Progenitor cell of endocrine pancreas (in vitro differentiated cells): ENCODE data around the gene TANK. TPM values are rescaled to one million over a fixed set of nuclear protein-coding genes. Genes with fewer than 3 reads are reported as not detected.
A peak's percentile ranks its signal among the peaks of the same experiment; 100 is the strongest.

Source experiments
- DNase-seq: peaks from one replicate; pipeline ENCODE4 v3.0.0; 2021; ENCODE audit warnings: low spot score; ENCODE audit not compliant: unreplicated experiment
- H3K27ac Mint-ChIP-seq: 2 replicates; pipeline ENCODE4 v1.8.0; 2021; ENCODE audit warnings: mild to moderate bottlenecking, moderate library complexity, mixed read lengths
- H3K27me3 Mint-ChIP-seq: 2 replicates; pipeline ENCODE4 v1.8.0; 2021; ENCODE audit warnings: mixed read lengths
- H3K36me3 Mint-ChIP-seq: 2 replicates; pipeline ENCODE4 v1.8.0; 2022; ENCODE audit warnings: mixed read lengths; ENCODE audit not compliant: insufficient read depth
- H3K4me1 Mint-ChIP-seq: 2 replicates; pipeline ENCODE4 v1.8.0; 2021; ENCODE audit warnings: low read depth, mixed read lengths
- H3K4me3 Mint-ChIP-seq: 2 replicates; pipeline ENCODE4 v1.8.0; 2021; ENCODE audit warnings: low read depth, mild to moderate bottlenecking, moderate library complexity, mixed read lengths
- H3K9me3 Mint-ChIP-seq: 2 replicates; pipeline ENCODE4 v1.8.0; 2021; ENCODE audit warnings: low read depth, mixed read lengths
- CTCF ChIP-seq: fragments of 200-600 bp; sonication (generic); IDR thresholded peaks from one replicate; pipeline ENCODE4 v1.5.0; 2021; ENCODE audit warnings: antibody characterized with exemption, mild to moderate bottlenecking; ENCODE audit not compliant: unreplicated experiment
- total RNA-seq: library from RNA; stranded (reverse); gene quantifications from 2 replicates; pipeline ENCODE4 v1.2.1, GENCODE V29; 2021

The TANK gene
- total RNA-seq, 1 donor from 2014 or later: 33.5 TPM

GRCh38 chr2:161150704-161151103 lies 9.5 kb upstream of the TANK start:
- no peak for DNase-seq
- Mint-ChIP-seq H3K4me1 (no peaks in the 10 kb centered on the region), H3K36me3 (peaks cover 7% of the 10 kb centered on the region), H3K4me3 (no peak overlapping the region), H3K27ac (no peak overlapping the region), H3K27me3 (no peaks in the 10 kb centered on the region), H3K9me3 (peaks cover 43% of the 10 kb centered on the region)
- TF ChIP-seq CTCF: no peak

- no peak for TF ChIP-seq CTCF
- DNase-seq: no peak
- Mint-ChIP-seq H3K27me3 (no peaks in the 10 kb centered on the region), H3K4me3 (no peak overlapping the region), H3K4me1 (no peaks in the 10 kb centered on the region), H3K36me3 (peaks cover 7% of the 10 kb centered on the region), H3K9me3 (peaks cover 41% of the 10 kb centered on the region), H3K27ac (no peak overlapping the region)
Observed at GRCh38 chr2:161152302-161152701, 7.9 kb upstream of the TANK start.

GRCh38 chr2:161158882-161159281 lies 1.3 kb upstream of the TANK start:
- DNase-seq: no peak
- Mint-ChIP-seq H3K4me3 (no peak overlapping the region), H3K27ac (peak overlapping the region; percentile 21), H3K36me3 (peaks cover 3% of the 10 kb centered on the region), H3K4me1 (peaks cover 17% of the 10 kb centered on the region), H3K27me3 (no peaks in the 10 kb centered on the region), H3K9me3 (no peaks in the 10 kb centered on the region)
- no peak for TF ChIP-seq CTCF

GRCh38 chr2:161159456-161160225 lies 587 bp upstream of the TANK start:
- Mint-ChIP-seq H3K4me1 (peaks cover 17% of the 10 kb centered on the region), H3K4me3 (peak overlapping the region; percentile 100), H3K36me3 (peaks cover 3% of the 10 kb centered on the region), H3K27me3 (no peaks in the 10 kb centered on the region), H3K27ac (peak overlapping the region; percentile 81), H3K9me3 (no peaks in the 10 kb centered on the region)
- no peak for DNase-seq
- TF ChIP-seq CTCF: no peak

GRCh38 chr2:161161074-161161706 lies 962 bp downstream of the TANK start:
- H3K4me1 Mint-ChIP-seq: peaks cover 17% of the 10 kb centered on the region
- H3K27ac Mint-ChIP-seq: peak overlapping the region; percentile 99
- no peak for DNase-seq
- TF ChIP-seq CTCF: no peak
- no peaks in the 10 kb centered on the region for H3K27me3 Mint-ChIP-seq
- peaks cover 3% of the 10 kb centered on the region for H3K36me3 Mint-ChIP-seq
- peak overlapping the region; percentile 100 for H3K4me3 Mint-ChIP-seq
- no peaks in the 10 kb centered on the region for H3K9me3 Mint-ChIP-seq
